ENCODE data around the gene PPP1CC.
"Not testable (repeated sequence)": the region's sequence is repeated elsewhere in the genome, so short reads cannot be mapped to it uniquely, and the experiment has no call there.

PPP1CC gene

DNA sequence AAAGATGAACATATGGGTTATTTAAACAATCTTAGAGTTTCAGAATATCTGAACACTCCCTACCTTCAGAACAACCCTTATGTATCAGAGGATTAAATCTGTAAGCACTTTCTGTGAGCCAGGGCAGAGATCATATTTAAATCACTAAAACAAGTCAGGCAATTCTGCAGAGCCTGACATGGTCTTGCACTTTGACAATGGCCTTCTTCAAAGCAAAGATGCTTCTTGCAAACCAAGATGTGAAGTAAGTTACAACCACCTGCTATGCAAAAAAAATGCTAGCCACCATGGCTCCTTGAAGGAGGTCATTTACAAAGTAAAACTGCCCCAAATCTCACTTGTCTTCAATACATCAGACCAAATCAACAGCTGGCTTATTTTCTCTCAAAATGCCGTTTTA lies 3.2 kb downstream of the PPP1CC start:
- Histone ChIP-seq H3K4me3 (ENCODE audit: low read depth, low read length) (peak overlapping the region; percentile 20), H3K9ac (ENCODE audit: low read length) (no peak overlapping the region), H3K27ac (ENCODE audit: low read depth, low read length) (no peak overlapping the region), H3K9me3 (ENCODE audit: control insufficient read depth, insufficient read depth, low read depth, low read length) (no peaks in the 10 kb centered on the region), H3K27me3 (ENCODE audit: control insufficient read depth, insufficient read depth, low read length) (no peaks in the 10 kb centered on the region), H3K36me3 (ENCODE audit: control insufficient read depth, insufficient read depth, low read length) (peaks cover 21% of the 10 kb centered on the region), H3K4me1 (ENCODE audit: control insufficient read depth, insufficient read depth, low read length) (peaks cover 24% of the 10 kb centered on the region)

DNA sequence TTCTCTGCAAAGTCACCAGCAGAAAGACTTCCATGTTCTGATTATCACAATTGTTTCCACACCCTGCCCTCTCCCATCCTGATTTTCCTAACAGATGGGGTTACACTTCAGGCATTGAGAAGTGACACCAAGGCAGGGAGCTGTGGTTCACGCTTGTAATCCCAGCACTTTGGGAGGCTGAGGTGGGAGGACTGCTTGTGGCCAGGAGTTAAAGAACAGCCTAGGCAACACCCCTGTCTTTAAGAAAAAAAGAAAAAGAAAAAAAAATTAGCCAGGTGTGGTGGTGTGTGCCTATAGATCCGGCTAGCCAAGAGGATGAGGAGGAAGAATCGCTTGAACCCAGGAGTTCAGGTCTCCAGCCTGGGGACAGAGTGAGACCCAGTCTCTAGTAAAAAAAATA lies 5.2 kb downstream of the PPP1CC start:
- H3K9ac ChIP-seq (ENCODE audit: low read length): no peak overlapping the region
- no peaks in the 10 kb centered on the region for H3K9me3 ChIP-seq (ENCODE audit: control insufficient read depth, insufficient read depth, low read depth, low read length)
- peaks cover 20% of the 10 kb centered on the region for H3K4me1 ChIP-seq (ENCODE audit: control insufficient read depth, insufficient read depth, low read length)
- no peak overlapping the region for H3K4me3 ChIP-seq (ENCODE audit: low read depth, low read length)
- H3K36me3 ChIP-seq (ENCODE audit: control insufficient read depth, insufficient read depth, low read length): peaks cover 40% of the 10 kb centered on the region
- no peaks in the 10 kb centered on the region for H3K27me3 ChIP-seq (ENCODE audit: control insufficient read depth, insufficient read depth, low read length)
- no peak overlapping the region for H3K27ac ChIP-seq (ENCODE audit: low read depth, low read length)

DNA sequence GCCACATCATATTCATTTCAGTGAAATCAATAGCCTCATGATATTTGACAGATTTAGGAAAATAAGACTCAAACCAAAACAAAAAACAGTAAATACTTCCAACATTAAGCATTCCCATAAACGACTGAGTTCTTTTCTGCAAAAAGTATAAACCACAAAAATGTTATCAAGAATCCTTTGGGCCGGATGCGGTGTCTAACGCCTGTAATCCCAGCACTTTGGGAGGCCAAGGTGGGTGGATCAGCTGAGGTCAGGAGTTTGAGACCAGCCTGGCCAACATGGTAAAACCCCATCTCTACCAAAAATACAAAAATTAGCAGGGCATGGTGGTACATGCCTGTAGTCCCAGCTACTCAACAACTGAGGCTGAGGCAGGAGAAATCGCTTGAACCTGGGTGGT lies 5.7 kb downstream of the PPP1CC start:
- H3K9ac ChIP-seq (ENCODE audit: low read length): not testable (repeated sequence)
- Histone ChIP-seq H3K4me1 (ENCODE audit: control insufficient read depth, insufficient read depth, low read length) (peaks cover 20% of the 10 kb centered on the region), H3K36me3 (ENCODE audit: control insufficient read depth, insufficient read depth, low read length) (peaks cover 45% of the 10 kb centered on the region)

DNA sequence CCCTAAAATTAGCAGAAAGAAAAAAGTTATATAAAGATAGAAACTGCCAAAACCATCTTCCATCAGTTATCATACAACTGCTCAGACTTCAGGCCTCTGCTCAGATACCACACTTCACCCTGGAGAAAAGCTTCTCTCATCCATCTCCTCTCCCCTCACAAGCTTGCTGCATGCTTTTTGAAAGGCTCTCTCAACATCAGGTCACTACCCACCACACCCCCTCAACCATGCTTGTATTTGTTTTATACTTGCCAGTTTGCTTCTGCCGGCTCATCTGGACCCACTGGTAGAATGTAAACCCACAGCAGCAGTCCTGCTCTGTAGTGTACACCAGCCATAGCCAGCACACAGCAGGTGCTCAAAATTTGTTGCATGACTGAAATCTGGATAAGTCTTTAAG lies 8.8 kb downstream of the PPP1CC start:
- Histone ChIP-seq H3K4me3 (ENCODE audit: low read depth, low read length) (no peak overlapping the region), H3K27me3 (ENCODE audit: control insufficient read depth, insufficient read depth, low read length) (no peaks in the 10 kb centered on the region), H3K9ac (ENCODE audit: low read length) (no peak overlapping the region), H3K9me3 (ENCODE audit: control insufficient read depth, insufficient read depth, low read depth, low read length) (no peaks in the 10 kb centered on the region), H3K36me3 (ENCODE audit: control insufficient read depth, insufficient read depth, low read length) (peaks cover 76% of the 10 kb centered on the region), H3K4me1 (ENCODE audit: control insufficient read depth, insufficient read depth, low read length) (peaks cover 14% of the 10 kb centered on the region), H3K27ac (ENCODE audit: low read depth, low read length) (no peak overlapping the region)

More for the DNA sequence above, 5.7 kb downstream of the PPP1CC start:
- H3K4me3 ChIP-seq (ENCODE audit: low read depth, low read length); H3K9me3 ChIP-seq (ENCODE audit: control insufficient read depth, insufficient read depth, low read depth, low read length); H3K27ac ChIP-seq (ENCODE audit: low read depth, low read length); H3K27me3 ChIP-seq (ENCODE audit: control insufficient read depth, insufficient read depth, low read length): not testable (repeated sequence)

DNA sequence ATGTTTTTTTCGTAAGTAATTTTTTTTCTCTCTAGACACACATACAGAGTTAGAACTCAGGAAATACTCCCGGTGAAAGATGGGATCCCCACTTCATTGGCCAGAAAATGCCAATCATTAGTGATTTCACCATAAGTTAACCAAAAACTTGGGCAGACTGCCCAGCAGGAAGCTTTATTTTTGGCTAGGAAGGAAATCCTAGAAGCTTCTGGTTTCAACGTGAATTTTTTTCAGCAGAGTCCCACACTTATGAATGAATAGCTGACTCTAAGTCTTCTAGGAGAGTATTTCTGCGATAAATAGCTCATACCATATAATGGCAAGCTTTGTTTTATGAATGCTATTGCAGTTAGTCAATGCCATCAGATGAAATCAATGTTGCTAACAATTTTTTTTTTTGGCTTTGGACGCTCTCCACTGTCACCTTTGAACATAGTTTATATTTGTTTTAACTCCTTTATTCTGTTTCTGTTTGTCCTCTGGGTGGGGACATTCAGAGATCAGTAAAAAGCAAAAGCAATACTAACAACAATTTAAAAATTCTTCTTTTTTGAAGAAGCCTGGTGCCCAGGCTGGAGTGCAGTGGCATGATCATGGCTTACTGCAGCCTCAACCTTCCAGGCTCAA lies 9.5 kb downstream of the PPP1CC start:
- no peaks in the 10 kb centered on the region for H3K9me3 ChIP-seq (ENCODE audit: control insufficient read depth, insufficient read depth, low read depth, low read length)
- no peak overlapping the region for H3K4me3 ChIP-seq (ENCODE audit: low read depth, low read length)
- no peak overlapping the region for H3K9ac ChIP-seq (ENCODE audit: low read length)
- H3K27ac ChIP-seq (ENCODE audit: low read depth, low read length): no peak overlapping the region
- no peaks in the 10 kb centered on the region for H3K27me3 ChIP-seq (ENCODE audit: control insufficient read depth, insufficient read depth, low read length)
- H3K4me1 ChIP-seq (ENCODE audit: control insufficient read depth, insufficient read depth, low read length): peaks cover 7% of the 10 kb centered on the region
- H3K36me3 ChIP-seq (ENCODE audit: control insufficient read depth, insufficient read depth, low read length): peaks cover 80% of the 10 kb centered on the region

DNA sequence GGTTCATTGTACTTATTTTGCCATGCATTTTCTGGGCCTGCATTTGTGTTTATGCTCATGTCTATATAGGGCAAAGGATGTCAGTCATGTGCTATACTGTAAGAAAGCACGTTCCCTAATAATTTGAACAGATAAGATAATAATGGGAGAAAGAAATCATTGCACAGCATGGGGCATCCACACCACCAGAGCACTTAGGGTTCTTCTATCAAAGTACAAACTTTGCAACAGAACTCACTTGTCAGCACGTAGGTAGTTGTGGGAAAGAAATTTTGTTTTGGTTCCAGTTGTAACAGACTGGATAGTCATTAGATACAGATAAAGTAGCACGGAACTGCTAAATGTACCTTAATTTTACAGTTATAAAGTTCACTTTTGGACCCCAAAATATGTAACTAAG lies 10.1 kb downstream of the PPP1CC start:
- H3K4me3 ChIP-seq (ENCODE audit: low read depth, low read length): no peak overlapping the region
- H3K9ac ChIP-seq (ENCODE audit: low read length): no peak overlapping the region
- H3K27ac ChIP-seq (ENCODE audit: low read depth, low read length): no peak overlapping the region
- H3K9me3 ChIP-seq (ENCODE audit: control insufficient read depth, insufficient read depth, low read depth, low read length): no peaks in the 10 kb centered on the region
- peaks cover 80% of the 10 kb centered on the region for H3K36me3 ChIP-seq (ENCODE audit: control insufficient read depth, insufficient read depth, low read length)
- H3K4me1 ChIP-seq (ENCODE audit: control insufficient read depth, insufficient read depth, low read length): peaks cover under 1% of the 10 kb centered on the region
- no peaks in the 10 kb centered on the region for H3K27me3 ChIP-seq (ENCODE audit: control insufficient read depth, insufficient read depth, low read length)

DNA sequence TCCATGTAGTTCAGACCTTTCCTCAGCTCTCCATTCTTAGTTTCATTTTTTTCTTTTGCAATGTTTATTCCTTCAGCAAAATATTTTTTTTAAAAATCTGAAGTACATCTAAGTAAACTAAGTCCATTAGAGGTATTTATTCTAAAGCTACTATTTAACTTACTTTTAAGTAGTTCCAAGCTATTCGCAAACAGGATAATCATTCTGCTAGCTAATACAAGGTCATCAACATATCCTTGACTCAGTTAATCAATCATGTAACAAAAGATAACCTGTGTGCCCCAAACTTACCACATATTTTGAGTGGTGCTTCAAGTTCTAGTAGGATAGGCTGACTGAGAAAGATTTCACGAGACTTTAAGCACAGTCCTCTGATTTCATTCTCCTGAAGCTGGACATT lies 11.2 kb downstream of the PPP1CC start:
- Histone ChIP-seq H3K27ac (ENCODE audit: low read depth, low read length) (no peak overlapping the region), H3K27me3 (ENCODE audit: control insufficient read depth, insufficient read depth, low read length) (no peaks in the 10 kb centered on the region), H3K36me3 (ENCODE audit: control insufficient read depth, insufficient read depth, low read length) (peaks cover 90% of the 10 kb centered on the region), H3K9me3 (ENCODE audit: control insufficient read depth, insufficient read depth, low read depth, low read length) (no peaks in the 10 kb centered on the region), H3K9ac (ENCODE audit: low read length) (no peak overlapping the region), H3K4me3 (ENCODE audit: low read depth, low read length) (no peak overlapping the region), H3K4me1 (ENCODE audit: control insufficient read depth, insufficient read depth, low read length) (peaks cover 10% of the 10 kb centered on the region)

DNA sequence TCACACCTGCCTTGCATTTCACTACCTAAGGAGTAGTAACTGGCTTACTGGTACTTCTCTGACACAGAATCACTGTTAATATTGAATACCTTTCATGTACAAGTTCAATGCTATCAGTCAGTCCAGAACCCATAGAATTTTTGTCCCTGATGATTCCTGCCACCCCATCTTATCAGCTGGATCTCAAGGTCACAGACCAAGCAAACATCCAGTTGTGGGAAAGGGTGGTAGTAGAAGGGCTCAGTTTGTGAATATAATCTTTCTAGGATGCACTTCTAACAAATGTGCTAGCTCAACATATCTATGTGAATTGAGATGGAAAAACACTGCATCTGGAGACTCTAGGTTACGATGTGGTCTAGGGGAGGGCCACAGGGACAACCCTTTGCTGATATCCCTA lies 14.1 kb downstream of the PPP1CC start:
- no peak overlapping the region for H3K27ac ChIP-seq (ENCODE audit: low read depth, low read length)
- H3K36me3 ChIP-seq (ENCODE audit: control insufficient read depth, insufficient read depth, low read length): peaks cover 94% of the 10 kb centered on the region
- H3K4me1 ChIP-seq (ENCODE audit: control insufficient read depth, insufficient read depth, low read length): peaks cover 13% of the 10 kb centered on the region
- no peaks in the 10 kb centered on the region for H3K27me3 ChIP-seq (ENCODE audit: control insufficient read depth, insufficient read depth, low read length)
- no peaks in the 10 kb centered on the region for H3K9me3 ChIP-seq (ENCODE audit: control insufficient read depth, insufficient read depth, low read depth, low read length)
- H3K9ac ChIP-seq (ENCODE audit: low read length): no peak overlapping the region
- no peak overlapping the region for H3K4me3 ChIP-seq (ENCODE audit: low read depth, low read length)

DNA sequence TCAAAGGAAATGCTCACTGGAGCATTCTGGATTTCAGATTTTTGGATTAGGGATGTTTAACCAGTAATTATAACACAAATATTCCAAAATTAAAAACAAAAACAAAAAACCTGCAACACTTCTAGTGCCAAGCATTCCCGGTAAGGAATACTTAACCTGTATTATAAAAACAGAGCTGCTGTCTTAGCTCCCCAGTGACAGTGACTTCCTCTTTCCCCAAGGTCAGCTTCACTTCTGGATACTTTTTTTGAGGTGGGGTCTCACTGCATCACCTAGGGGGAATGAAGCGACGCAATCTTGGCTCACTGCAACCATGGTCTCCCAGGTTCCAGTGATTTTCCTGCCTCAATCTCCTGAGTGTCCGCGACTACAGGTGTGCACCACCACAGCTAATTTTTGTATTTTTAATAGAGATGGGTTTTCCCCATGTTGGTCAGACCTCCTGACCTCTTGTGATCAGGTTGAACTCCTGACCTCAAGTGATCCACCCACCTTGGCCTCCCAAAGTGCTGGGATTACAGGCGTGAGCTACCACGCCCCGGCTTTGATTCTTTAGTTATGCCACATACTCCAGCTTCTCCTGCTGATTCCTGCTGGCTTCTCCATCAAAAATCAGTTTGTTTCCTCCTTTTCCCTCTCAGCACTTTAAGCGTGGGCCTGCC lies 15.9 kb downstream of the PPP1CC start:
- no peak overlapping the region for H3K9ac ChIP-seq (ENCODE audit: low read length)
- H3K27ac ChIP-seq (ENCODE audit: low read depth, low read length): no peak overlapping the region
- no peaks in the 10 kb centered on the region for H3K9me3 ChIP-seq (ENCODE audit: control insufficient read depth, insufficient read depth, low read depth, low read length)
- H3K4me3 ChIP-seq (ENCODE audit: low read depth, low read length): no peak overlapping the region
- peaks cover 94% of the 10 kb centered on the region for H3K36me3 ChIP-seq (ENCODE audit: control insufficient read depth, insufficient read depth, low read length)
- no peaks in the 10 kb centered on the region for H3K27me3 ChIP-seq (ENCODE audit: control insufficient read depth, insufficient read depth, low read length)
- H3K4me1 ChIP-seq (ENCODE audit: control insufficient read depth, insufficient read depth, low read length): peaks cover 13% of the 10 kb centered on the region

DNA sequence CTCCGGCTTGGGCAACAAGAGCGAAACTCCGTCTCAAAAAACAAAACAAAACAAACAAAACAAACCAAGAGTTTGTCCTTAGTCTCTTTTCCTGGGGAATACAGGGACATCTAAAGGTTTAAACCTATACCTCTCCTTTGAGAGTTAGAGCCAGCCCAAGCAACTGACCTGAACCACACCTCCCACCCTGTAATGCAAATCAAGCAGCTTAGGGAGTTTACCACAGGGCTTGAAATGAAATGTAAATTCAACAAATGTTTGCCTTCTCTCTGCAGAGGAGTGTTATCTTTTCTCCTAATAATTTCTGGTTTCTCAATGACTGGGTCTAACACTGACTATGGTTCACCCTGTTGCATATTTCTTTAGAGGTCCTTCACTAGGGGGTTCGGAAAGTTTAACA lies 16.7 kb downstream of the PPP1CC start:
- Histone ChIP-seq H3K4me1 (ENCODE audit: control insufficient read depth, insufficient read depth, low read length) (peaks cover 13% of the 10 kb centered on the region), H3K27me3 (ENCODE audit: control insufficient read depth, insufficient read depth, low read length) (no peaks in the 10 kb centered on the region), H3K9me3 (ENCODE audit: control insufficient read depth, insufficient read depth, low read depth, low read length) (no peaks in the 10 kb centered on the region), H3K4me3 (ENCODE audit: low read depth, low read length) (no peak overlapping the region), H3K9ac (ENCODE audit: low read length) (no peak overlapping the region), H3K36me3 (ENCODE audit: control insufficient read depth, insufficient read depth, low read length) (peaks cover 94% of the 10 kb centered on the region), H3K27ac (ENCODE audit: low read depth, low read length) (no peak overlapping the region)

DNA sequence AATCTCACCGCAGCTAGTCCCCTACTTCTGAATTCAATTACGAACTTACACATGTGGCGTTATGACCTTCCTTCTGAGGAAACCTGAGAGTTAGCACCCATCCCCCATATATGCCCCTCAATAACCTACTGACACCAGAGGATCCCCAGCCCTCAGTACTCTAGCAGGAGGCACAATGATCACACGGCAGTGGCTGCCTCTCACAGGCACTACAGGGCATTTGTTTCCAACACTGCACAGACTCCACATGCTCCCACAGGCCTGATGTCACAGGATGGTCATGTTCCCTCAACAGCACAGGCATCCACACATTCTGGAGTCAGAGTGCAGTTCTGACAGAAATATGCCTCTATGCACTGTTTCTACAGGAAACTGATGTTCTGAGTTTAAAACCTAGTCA lies 17.4 kb downstream of the PPP1CC start:
- no peak overlapping the region for H3K27ac ChIP-seq (ENCODE audit: low read depth, low read length)
- peaks cover 13% of the 10 kb centered on the region for H3K4me1 ChIP-seq (ENCODE audit: control insufficient read depth, insufficient read depth, low read length)
- H3K4me3 ChIP-seq (ENCODE audit: low read depth, low read length): no peak overlapping the region
- H3K36me3 ChIP-seq (ENCODE audit: control insufficient read depth, insufficient read depth, low read length): peaks cover 94% of the 10 kb centered on the region
- H3K9me3 ChIP-seq (ENCODE audit: control insufficient read depth, insufficient read depth, low read depth, low read length): no peaks in the 10 kb centered on the region
- H3K27me3 ChIP-seq (ENCODE audit: control insufficient read depth, insufficient read depth, low read length): no peaks in the 10 kb centered on the region
- H3K9ac ChIP-seq (ENCODE audit: low read length): no peak overlapping the region

Data from HUES6 (cell line).